Measurements from ENCODE around the gene CUBN. TPM values are rescaled to one million over a fixed set of nuclear protein-coding genes. Genes with fewer than 3 reads are reported as not detected.

CUBN gene
- total and polyA plus RNA-seq, 2 of the 13 experiments (the other 11 are each of a cell fraction or from before 2014, with no cell fraction given), result 0.27 to 0.32 TPM

DNA sequence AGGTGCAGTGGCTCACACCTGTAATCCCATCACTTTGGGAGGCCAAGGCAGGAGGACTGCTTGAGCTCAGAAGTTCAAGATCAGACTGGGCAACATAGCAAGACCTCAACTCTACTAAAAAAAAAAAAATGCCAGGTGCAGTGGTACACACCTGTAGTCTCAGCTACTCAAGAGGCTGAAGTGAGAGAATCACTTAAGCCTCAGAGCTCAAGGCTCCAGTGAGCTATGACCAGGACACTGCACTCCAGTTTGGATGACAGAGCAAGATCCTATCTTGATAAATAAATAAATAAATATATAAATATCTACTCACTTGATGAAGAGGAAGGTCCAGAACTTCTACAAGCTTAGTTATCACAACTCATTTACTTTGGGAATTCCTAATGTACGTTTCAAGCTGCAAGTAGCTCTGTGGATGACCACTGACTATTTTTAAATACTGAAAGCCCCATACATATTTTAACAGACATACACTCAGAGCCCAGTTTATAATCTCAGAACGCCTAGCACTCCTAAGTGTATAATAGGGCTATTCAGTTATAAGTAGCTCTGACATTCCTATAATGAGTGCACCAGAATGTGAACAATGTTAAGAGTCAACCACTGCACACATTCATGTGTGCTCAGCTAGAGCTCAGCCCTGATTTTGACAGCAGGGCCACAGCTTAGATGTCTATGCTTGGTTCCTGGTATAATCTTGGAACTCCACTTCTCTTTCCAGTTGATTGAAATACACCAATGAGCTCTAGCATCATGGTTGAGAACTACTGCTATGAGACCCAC, 119.1 kb downstream of the CUBN start:
- no peaks in the 10 kb centered on the region for H3K4me1 ChIP-seq (ENCODE audit: insufficient read depth, low read length)
- H3K9me3 ChIP-seq (ENCODE audit: low read length), result peaks cover 4% of the 10 kb centered on the region; the same call in 1 of the 2 replicates
- ChIA-PET POLR2A (no interaction called here), CTCF (ENCODE audit: low intra/inter-chr PET ratio, low total read pairs) (no interaction called here)
- intact Hi-C loops (cut with micrococcal nuclease; ENCODE audit: unreplicated experiment), result no loop called here
- H3K9ac ChIP-seq (ENCODE audit: insufficient read depth, low read depth, low read length), result no peak overlapping the region
- no peak overlapping the region for H3K4me3 ChIP-seq (replicated peaks in 1 of 3; ENCODE audit: insufficient read depth in 1 of 3, low read depth in 2 of 3, low read length in 3 of 3)
- H3K36me3 ChIP-seq (replicated peaks in 1 of 2; ENCODE audit: control insufficient read depth in 1 of 2, insufficient read depth in 2 of 2, low read length in 2 of 2), result no peaks in the 10 kb centered on the region
- H3K4me2 ChIP-seq (ENCODE audit: low read depth, low read length), result no peak overlapping the region
- no peaks in the 10 kb centered on the region for H4K20me1 ChIP-seq (ENCODE audit: insufficient read depth, low read length)
- TF ChIP-seq TOE1 (CRISPR knock-in tag; IDR thresholded peaks at IDR 0.05) (no peak), HNRNPLL (IDR thresholded peaks at IDR 0.05; ENCODE audit: low read depth, low read length, poor library complexity, severe bottlenecking) (no peak), YEATS2 (CRISPR knock-in tag; IDR thresholded peaks at IDR 0.05; ENCODE audit: borderline replicate concordance) (no peak), FOXC1 (CRISPR knock-in tag; IDR thresholded peaks at IDR 0.05; ENCODE audit: borderline replicate concordance) (no peak), RAD21 (CRISPR knock-in tag; IDR thresholded peaks at IDR 0.05) (no peak), ZSCAN9 (CRISPR knock-in tag; IDR thresholded peaks at IDR 0.05; ENCODE audit: borderline replicate concordance) (no peak)
- TF ChIP-seq, protein P1, sequence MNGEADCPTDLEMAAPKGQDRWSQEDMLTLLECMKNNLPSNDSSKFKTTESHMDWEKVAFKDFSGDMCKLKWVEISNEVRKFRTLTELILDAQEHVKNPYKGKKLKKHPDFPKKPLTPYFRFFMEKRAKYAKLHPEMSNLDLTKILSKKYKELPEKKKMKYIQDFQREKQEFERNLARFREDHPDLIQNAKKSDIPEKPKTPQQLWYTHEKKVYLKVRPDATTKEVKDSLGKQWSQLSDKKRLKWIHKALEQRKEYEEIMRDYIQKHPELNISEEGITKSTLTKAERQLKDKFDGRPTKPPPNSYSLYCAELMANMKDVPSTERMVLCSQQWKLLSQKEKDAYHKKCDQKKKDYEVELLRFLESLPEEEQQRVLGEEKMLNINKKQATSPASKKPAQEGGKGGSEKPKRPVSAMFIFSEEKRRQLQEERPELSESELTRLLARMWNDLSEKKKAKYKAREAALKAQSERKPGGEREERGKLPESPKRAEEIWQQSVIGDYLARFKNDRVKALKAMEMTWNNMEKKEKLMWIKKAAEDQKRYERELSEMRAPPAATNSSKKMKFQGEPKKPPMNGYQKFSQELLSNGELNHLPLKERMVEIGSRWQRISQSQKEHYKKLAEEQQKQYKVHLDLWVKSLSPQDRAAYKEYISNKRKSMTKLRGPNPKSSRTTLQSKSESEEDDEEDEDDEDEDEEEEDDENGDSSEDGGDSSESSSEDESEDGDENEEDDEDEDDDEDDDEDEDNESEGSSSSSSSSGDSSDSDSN (CRISPR knock-in tag; IDR thresholded peaks at IDR 0.05), result no peak
- TF ChIP-seq, protein P2, sequence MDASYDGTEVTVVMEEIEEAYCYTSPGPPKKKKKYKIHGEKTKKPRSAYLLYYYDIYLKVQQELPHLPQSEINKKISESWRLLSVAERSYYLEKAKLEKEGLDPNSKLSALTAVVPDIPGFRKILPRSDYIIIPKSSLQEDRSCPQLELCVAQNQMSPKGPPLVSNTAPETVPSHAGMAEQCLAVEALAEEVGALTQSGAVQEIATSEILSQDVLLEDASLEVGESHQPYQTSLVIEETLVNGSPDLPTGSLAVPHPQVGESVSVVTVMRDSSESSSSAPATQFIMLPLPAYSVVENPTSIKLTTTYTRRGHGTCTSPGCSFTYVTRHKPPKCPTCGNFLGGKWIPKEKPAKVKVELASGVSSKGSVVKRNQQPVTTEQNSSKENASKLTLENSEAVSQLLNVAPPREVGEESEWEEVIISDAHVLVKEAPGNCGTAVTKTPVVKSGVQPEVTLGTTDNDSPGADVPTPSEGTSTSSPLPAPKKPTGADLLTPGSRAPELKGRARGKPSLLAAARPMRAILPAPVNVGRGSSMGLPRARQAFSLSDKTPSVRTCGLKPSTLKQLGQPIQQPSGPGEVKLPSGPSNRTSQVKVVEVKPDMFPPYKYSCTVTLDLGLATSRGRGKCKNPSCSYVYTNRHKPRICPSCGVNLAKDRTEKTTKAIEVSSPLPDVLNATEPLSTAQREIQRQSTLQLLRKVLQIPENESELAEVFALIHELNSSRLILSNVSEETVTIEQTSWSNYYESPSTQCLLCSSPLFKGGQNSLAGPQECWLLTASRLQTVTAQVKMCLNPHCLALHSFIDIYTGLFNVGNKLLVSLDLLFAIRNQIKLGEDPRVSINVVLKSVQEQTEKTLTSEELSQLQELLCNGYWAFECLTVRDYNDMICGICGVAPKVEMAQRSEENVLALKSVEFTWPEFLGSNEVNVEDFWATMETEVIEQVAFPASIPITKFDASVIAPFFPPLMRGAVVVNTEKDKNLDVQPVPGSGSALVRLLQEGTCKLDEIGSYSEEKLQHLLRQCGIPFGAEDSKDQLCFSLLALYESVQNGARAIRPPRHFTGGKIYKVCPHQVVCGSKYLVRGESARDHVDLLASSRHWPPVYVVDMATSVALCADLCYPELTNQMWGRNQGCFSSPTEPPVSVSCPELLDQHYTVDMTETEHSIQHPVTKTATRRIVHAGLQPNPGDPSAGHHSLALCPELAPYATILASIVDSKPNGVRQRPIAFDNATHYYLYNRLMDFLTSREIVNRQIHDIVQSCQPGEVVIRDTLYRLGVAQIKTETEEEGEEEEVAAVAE (CRISPR knock-in tag; IDR thresholded peaks at IDR 0.05; ENCODE audit: borderline replicate concordance), result no peak
- H2AFZ ChIP-seq (ENCODE audit: low read length), result no peak overlapping the region
- H3K79me2 ChIP-seq (ENCODE audit: insufficient read depth, low read length), result no peaks in the 10 kb centered on the region
- WGBS (ENCODE audit: low lambda C conversion rate), result 3% methylated on average over 2 of the region's 2 CpGs
- no peak for ATAC-seq
- in situ Hi-C loops (cut with HindIII; ENCODE audit: extremely low pct_ligation_motif_present, low pct_unique_long_range_greater_than_20kb), result no loop called here
- H3K27ac ChIP-seq (ENCODE audit: extremely low read length, insufficient read depth, low read length), result no peak overlapping the region
- H3K27me3 ChIP-seq (ENCODE audit: control insufficient read depth in 1 of 2, insufficient read depth in 2 of 2, low read length in 2 of 2), result no peaks in the 10 kb centered on the region
- no TSS peak for BruUV-seq (replicated peaks)
- no peak for DNase-seq (ENCODE audit: low spot score)
- no peak for FAIRE-seq
